Progenitor cell of endocrine pancreas (in vitro differentiated cells): ENCODE data around the gene ALS2CL. TPM values are rescaled to one million over a fixed set of nuclear protein-coding genes. Genes with fewer than 3 reads are reported as not detected.

Experiments
- DNase-seq: peaks from one replicate; pipeline ENCODE4 v3.0.0; 2021; ENCODE audit warnings: low spot score; ENCODE audit not compliant: unreplicated experiment
- H3K27ac Mint-ChIP-seq: 2 replicates; pipeline ENCODE4 v1.8.0; 2021; ENCODE audit warnings: mild to moderate bottlenecking, moderate library complexity, mixed read lengths
- H3K27me3 Mint-ChIP-seq: 2 replicates; pipeline ENCODE4 v1.8.0; 2021; ENCODE audit warnings: mixed read lengths
- H3K36me3 Mint-ChIP-seq: 2 replicates; pipeline ENCODE4 v1.8.0; 2022; ENCODE audit warnings: mixed read lengths; ENCODE audit not compliant: insufficient read depth
- H3K4me1 Mint-ChIP-seq: 2 replicates; pipeline ENCODE4 v1.8.0; 2021; ENCODE audit warnings: low read depth, mixed read lengths
- H3K4me3 Mint-ChIP-seq: 2 replicates; pipeline ENCODE4 v1.8.0; 2021; ENCODE audit warnings: low read depth, mild to moderate bottlenecking, moderate library complexity, mixed read lengths
- H3K9me3 Mint-ChIP-seq: 2 replicates; pipeline ENCODE4 v1.8.0; 2021; ENCODE audit warnings: low read depth, mixed read lengths
- CTCF ChIP-seq: fragments of 200-600 bp; sonication (generic); IDR thresholded peaks from one replicate; pipeline ENCODE4 v1.5.0; 2021; ENCODE audit warnings: antibody characterized with exemption, mild to moderate bottlenecking; ENCODE audit not compliant: unreplicated experiment
- total RNA-seq: library from RNA; stranded (reverse); gene quantifications from 2 replicates; pipeline ENCODE4 v1.2.1, GENCODE V29; 2021

The ALS2CL gene
- total RNA-seq, 1 donor from 2014 or later, result 3.5 TPM

GRCh38 chr3:46667061-46667621 lies 26.3 kb downstream of the ALS2CL start:
- H3K4me3 Mint-ChIP-seq, result no peak overlapping the region
- H3K9me3 Mint-ChIP-seq, result no peaks in the 10 kb centered on the region
- DNase-seq, result no peak
- no peaks in the 10 kb centered on the region for H3K36me3 Mint-ChIP-seq
- peaks cover 9% of the 10 kb centered on the region for H3K4me1 Mint-ChIP-seq
- TF ChIP-seq CTCF, result no peak
- peaks cover 59% of the 10 kb centered on the region for H3K27me3 Mint-ChIP-seq
- no peak overlapping the region for H3K27ac Mint-ChIP-seq

GRCh38 chr3:46666453-46666845 lies 27.0 kb downstream of the ALS2CL start:
- no peak for TF ChIP-seq CTCF
- no peak for DNase-seq
- Mint-ChIP-seq H3K9me3 (no peaks in the 10 kb centered on the region), H3K4me3 (no peak overlapping the region), H3K27me3 (peaks cover 59% of the 10 kb centered on the region), H3K36me3 (no peaks in the 10 kb centered on the region), H3K4me1 (peaks cover 9% of the 10 kb centered on the region), H3K27ac (peak overlapping the region; percentile 79)

- Mint-ChIP-seq H3K36me3 (no peaks in the 10 kb centered on the region), H3K4me3 (no peak overlapping the region), H3K9me3 (no peaks in the 10 kb centered on the region), H3K27me3 (peaks cover 60% of the 10 kb centered on the region), H3K27ac (no peak overlapping the region), H3K4me1 (peaks cover 9% of the 10 kb centered on the region)
- DNase-seq, result no peak
- no peak for TF ChIP-seq CTCF
Measured at GRCh38 chr3:46665763-46666452, 27.6 kb downstream of the ALS2CL start.

GRCh38 chr3:46664971-46665762 lies 28.3 kb downstream of the ALS2CL start:
- Mint-ChIP-seq H3K9me3 (no peaks in the 10 kb centered on the region), H3K27ac (no peak overlapping the region), H3K4me1 (peaks cover 9% of the 10 kb centered on the region), H3K36me3 (no peaks in the 10 kb centered on the region), H3K4me3 (no peak overlapping the region), H3K27me3 (peaks cover 60% of the 10 kb centered on the region)
- no peak for TF ChIP-seq CTCF
- DNase-seq, result no peak

GRCh38 chr3:46664188-46664970 lies 29.1 kb downstream of the ALS2CL start:
- peak; percentile 6 for DNase-seq
- Mint-ChIP-seq H3K4me1 (peaks cover 9% of the 10 kb centered on the region), H3K27me3 (peaks cover 61% of the 10 kb centered on the region), H3K27ac (no peak overlapping the region), H3K9me3 (no peaks in the 10 kb centered on the region), H3K4me3 (no peak overlapping the region), H3K36me3 (no peaks in the 10 kb centered on the region)
- no peak for TF ChIP-seq CTCF
